HEK293T (cell line): ENCODE measurements around the gene CLEC20A.

Source experiments
- BHLHE40 ChIP-seq: fragments of 450-650 bp; IDR thresholded peaks from 2 replicates; pipeline ENCODE4 v1.6.1; 2016; ENCODE audit warnings: mild to moderate bottlenecking, moderate library complexity, borderline replicate concordance
- FOXA1 ChIP-seq: fragments of 450-650 bp; IDR thresholded peaks from 2 replicates; pipeline ENCODE4 v1.6.1; 2016; ENCODE audit warnings: mild to moderate bottlenecking
- L3MBTL2 ChIP-seq: fragments of 450-650 bp; conservative IDR thresholded peaks from 2 replicates; pipeline ENCODE4 v1.6.1; 2016; ENCODE audit warnings: mild to moderate bottlenecking

GRCh38 chr1:178461701-178462100 lies 35.1 kb downstream of the CLEC20A start:
- no peak for TF ChIP-seq FOXA1
- no peak for TF ChIP-seq L3MBTL2
- TF ChIP-seq BHLHE40: no peak
